HepG2 (cell line): ENCODE data around the gene NINJ2. TPM values are rescaled to one million over a fixed set of nuclear protein-coding genes. Genes with fewer than 3 reads are reported as not detected.
A peak's percentile ranks its signal among the peaks of the same experiment; 100 is the strongest.

Source experiments
- CBFB ChIP-seq: sonication (generic); formaldehyde crosslinking; IDR thresholded peaks from 2 replicates; pipeline ENCODE4 v1.4.0; 2020; ENCODE audit warnings: missing genetic modification reagents
- DMAP1 ChIP-seq: IDR thresholded peaks from 2 replicates; pipeline ENCODE4 v1.6.1; 2016
- FOXC1 ChIP-seq: sonication (generic); formaldehyde crosslinking; IDR thresholded peaks from 2 replicates; pipeline ENCODE4 v1.8.0; 2022; ENCODE audit warnings: mild to moderate bottlenecking, missing genetic modification reagents, borderline replicate concordance
- NFIC ChIP-seq: IDR thresholded peaks from 2 replicates; pipeline ENCODE4 v1.6.1; 2012; ENCODE audit warnings: mild to moderate bottlenecking, low read length, inconsistent platforms
- NFKBIZ ChIP-seq: IDR thresholded peaks from 2 replicates; pipeline ENCODE4 v1.6.1; 2018; ENCODE audit warnings: missing genetic modification reagents, missing compliant biosample characterization
- PAX8 ChIP-seq: sonication (generic); formaldehyde crosslinking; IDR thresholded peaks from 2 replicates; pipeline ENCODE4 v1.8.0; 2022; ENCODE audit warnings: mild to moderate bottlenecking, missing genetic modification reagents, borderline replicate concordance
- SIN3A ChIP-seq: IDR thresholded peaks from 2 replicates; pipeline ENCODE4 v1.6.1; 2011; ENCODE audit warnings: low read depth, mild to moderate bottlenecking, control low read depth, low read length, borderline replicate concordance
- SYNCRIP ChIP-seq: fragments of 200-400 bp; formaldehyde crosslinking; IDR thresholded peaks from 2 replicates; pipeline ENCODE4 v1.6.1; 2018; ENCODE audit warnings: mild to moderate bottlenecking, low read depth, low read length; ENCODE audit not compliant: insufficient read depth
- ZFP36L2 ChIP-seq: sonication (generic); formaldehyde crosslinking; IDR thresholded peaks from 2 replicates; pipeline ENCODE4 v1.4.0; 2020; ENCODE audit warnings: missing genetic modification reagents
- ZFP37 ChIP-seq: sonication (generic); formaldehyde crosslinking; IDR thresholded peaks from 2 replicates; pipeline ENCODE4 v1.4.0; 2020; ENCODE audit warnings: missing genetic modification reagents, borderline replicate concordance
- ZIK1 ChIP-seq: sonication (generic); formaldehyde crosslinking; IDR thresholded peaks from 2 replicates; pipeline ENCODE4 v1.5.0; 2020; ENCODE audit warnings: mild to moderate bottlenecking, low read depth, missing genetic modification reagents, borderline replicate concordance
- ZNF253 ChIP-seq: sonication (generic); formaldehyde crosslinking; IDR thresholded peaks from 2 replicates; pipeline ENCODE4 v1.8.0; 2022; ENCODE audit warnings: mild to moderate bottlenecking, missing genetic modification reagents, borderline replicate concordance
- ZNF530 ChIP-seq: sonication (generic); formaldehyde crosslinking; IDR thresholded peaks from 2 replicates; pipeline ENCODE4 v1.5.0; 2020; ENCODE audit warnings: low read depth, mild to moderate bottlenecking, missing genetic modification reagents
- ZNF816 ChIP-seq: sonication (generic); formaldehyde crosslinking; IDR thresholded peaks from 2 replicates; pipeline ENCODE4 v1.8.0; 2022; ENCODE audit warnings: missing genetic modification reagents, mild to moderate bottlenecking, borderline replicate concordance
- polyA plus RNA-seq, 8 experiments: library from polyadenylated mRNA; depleted of rRNA in 3 of 8; stranded (reverse) in 7 of 8; unstranded in 1 of 8; fragments of >200 nt; fragmentation: Illumina TruSeq in 4 of 8; extraction: Trizol in 4 of 8; gene quantifications; 2 replicates each; pipeline versions ENCODE4 v1.2.1 to v1.2.3, GENCODE V29; 2011 to 2016; ENCODE audit warnings: low read depth in 4 of 8, missing spikeins in 1 of 8, mixed read lengths in 1 of 8; ENCODE audit not compliant: insufficient read depth in 1 of 8
- total RNA-seq, 5 experiments: library from RNA; depleted of rRNA; stranded (reverse); fragments of >200 nt; fragmentation: Illumina TruSeq; extraction: Trizol; gene quantifications; 2 replicates each; pipeline ENCODE4 v1.2.3, GENCODE V29; 2016; ENCODE audit warnings: low read depth in 1 of 5
- TF ChIP-seq, protein P1 (sequence below): sonication (generic); formaldehyde crosslinking; IDR thresholded peaks from 2 replicates; pipeline ENCODE4 v1.4.0; 2020; ENCODE audit warnings: missing genetic modification reagents, mild to moderate bottlenecking, borderline replicate concordance
- TF ChIP-seq, protein P2 (sequence below): sonication (generic); formaldehyde crosslinking; IDR thresholded peaks from 2 replicates; pipeline ENCODE4 v1.5.0; 2020; ENCODE audit warnings: missing genetic modification reagents
- TF ChIP-seq, protein P3 (sequence below): sonication (generic); formaldehyde crosslinking; IDR thresholded peaks from 2 replicates; pipeline ENCODE4 v1.4.0; 2020; ENCODE audit warnings: mild to moderate bottlenecking, low read depth, missing genetic modification reagents
- TF ChIP-seq, protein P4 (sequence below): IDR thresholded peaks from 2 replicates; pipeline ENCODE4 v1.6.1; 2016; ENCODE audit warnings: mild to moderate bottlenecking, missing biosample characterization, missing genetic modification reagents
- TF ChIP-seq, protein P5 (sequence below): IDR thresholded peaks from 2 replicates; pipeline ENCODE4 v1.6.1; 2012; ENCODE audit warnings: low read length, improper control_type of control experiment

The NINJ2 gene
- total and polyA plus RNA-seq, 2 of the 13 experiments (the other 11 are each of a cell fraction or from before 2014, with no cell fraction given) = 0.62 to 3.8 TPM

DNA sequence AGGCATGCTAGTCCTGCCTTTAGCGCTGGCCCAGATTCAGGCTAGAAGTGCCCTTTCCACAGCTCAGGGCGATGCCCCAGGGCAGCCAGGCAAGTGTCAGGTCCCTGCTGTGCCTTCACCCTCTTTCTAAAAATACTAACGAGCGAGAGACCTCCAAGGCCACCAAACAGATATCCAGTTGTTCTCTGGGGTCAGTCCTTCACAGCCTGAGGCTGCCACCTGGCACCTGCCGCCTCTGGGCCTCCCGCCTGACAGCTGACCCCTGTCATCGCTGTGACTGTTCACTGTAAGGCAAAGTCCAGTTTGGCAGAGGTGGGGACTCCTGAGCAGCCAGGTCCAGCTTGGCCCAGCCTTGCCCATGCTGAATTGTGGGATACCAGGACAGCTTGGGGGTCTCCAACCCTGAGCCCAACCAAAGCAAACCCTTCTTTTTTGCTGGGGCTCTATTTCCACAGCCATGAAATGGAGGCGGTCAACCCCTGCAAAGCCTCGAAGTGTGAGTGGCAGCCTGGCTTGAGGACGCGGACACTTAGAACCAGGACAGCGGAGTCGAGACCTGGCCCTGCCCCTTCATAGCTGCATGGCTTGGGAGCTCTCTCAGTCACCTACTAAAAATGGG is 79.9 kb downstream of the NINJ2 start (continued):
- TF ChIP-seq, protein P1, sequence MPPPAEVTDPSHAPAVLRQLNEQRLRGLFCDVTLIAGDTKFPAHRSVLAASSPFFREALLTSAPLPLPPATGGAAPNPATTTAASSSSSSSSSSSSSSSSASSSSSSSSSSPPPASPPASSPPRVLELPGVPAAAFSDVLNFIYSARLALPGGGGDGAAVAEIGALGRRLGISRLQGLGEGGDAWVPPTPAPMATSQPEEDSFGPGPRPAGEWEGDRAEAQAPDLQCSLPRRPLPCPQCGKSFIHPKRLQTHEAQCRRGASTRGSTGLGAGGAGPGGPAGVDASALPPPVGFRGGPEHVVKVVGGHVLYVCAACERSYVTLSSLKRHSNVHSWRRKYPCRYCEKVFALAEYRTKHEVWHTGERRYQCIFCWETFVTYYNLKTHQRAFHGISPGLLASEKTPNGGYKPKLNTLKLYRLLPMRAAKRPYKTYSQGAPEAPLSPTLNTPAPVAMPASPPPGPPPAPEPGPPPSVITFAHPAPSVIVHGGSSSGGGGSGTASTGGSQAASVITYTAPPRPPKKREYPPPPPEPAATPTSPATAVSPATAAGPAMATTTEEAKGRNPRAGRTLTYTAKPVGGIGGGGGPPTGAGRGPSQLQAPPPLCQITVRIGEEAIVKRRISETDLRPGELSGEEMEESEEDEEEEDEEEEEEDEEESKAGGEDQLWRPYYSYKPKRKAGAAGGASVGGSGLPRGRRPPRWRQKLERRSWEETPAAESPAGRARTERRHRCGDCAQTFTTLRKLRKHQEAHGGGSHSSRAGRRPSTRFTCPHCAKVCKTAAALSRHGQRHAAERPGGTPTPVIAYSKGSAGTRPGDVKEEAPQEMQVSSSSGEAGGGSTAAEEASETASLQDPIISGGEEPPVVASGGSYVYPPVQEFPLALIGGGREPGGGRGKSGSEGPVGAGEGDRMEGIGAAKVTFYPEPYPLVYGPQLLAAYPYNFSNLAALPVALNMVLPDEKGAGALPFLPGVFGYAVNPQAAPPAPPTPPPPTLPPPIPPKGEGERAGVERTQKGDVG (CRISPR knock-in tag) = peak; percentile 77; the same call in 1 of the 2 replicates
- TF ChIP-seq PAX8 (no peak), SIN3A (peak; percentile 83; the same call in 1 of the 2 replicates), DMAP1 (CRISPR knock-in tag) (no peak), ZNF253 (CRISPR knock-in tag) (no peak), FOXC1 (CRISPR knock-in tag) (no peak), SYNCRIP (no peak), ZIK1 (peak; percentile 69; the same call in 1 of the 2 replicates), NFKBIZ (CRISPR knock-in tag) (no peak; the same call in 1 of the 2 replicates), ZNF530 (CRISPR knock-in tag) (no peak), ZFP37 (CRISPR knock-in tag) (no peak), ZFP36L2 (CRISPR knock-in tag) (no peak), CBFB (CRISPR knock-in tag) (no peak; the same call in 1 of the 2 replicates), NFIC (no peak), ZNF816 (CRISPR knock-in tag) (no peak)
- TF ChIP-seq, protein P2, sequence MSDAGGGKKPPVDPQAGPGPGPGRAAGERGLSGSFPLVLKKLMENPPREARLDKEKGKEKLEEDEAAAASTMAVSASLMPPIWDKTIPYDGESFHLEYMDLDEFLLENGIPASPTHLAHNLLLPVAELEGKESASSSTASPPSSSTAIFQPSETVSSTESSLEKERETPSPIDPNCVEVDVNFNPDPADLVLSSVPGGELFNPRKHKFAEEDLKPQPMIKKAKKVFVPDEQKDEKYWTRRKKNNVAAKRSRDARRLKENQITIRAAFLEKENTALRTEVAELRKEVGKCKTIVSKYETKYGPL (CRISPR knock-in tag) = no peak
- TF ChIP-seq, protein P3, sequence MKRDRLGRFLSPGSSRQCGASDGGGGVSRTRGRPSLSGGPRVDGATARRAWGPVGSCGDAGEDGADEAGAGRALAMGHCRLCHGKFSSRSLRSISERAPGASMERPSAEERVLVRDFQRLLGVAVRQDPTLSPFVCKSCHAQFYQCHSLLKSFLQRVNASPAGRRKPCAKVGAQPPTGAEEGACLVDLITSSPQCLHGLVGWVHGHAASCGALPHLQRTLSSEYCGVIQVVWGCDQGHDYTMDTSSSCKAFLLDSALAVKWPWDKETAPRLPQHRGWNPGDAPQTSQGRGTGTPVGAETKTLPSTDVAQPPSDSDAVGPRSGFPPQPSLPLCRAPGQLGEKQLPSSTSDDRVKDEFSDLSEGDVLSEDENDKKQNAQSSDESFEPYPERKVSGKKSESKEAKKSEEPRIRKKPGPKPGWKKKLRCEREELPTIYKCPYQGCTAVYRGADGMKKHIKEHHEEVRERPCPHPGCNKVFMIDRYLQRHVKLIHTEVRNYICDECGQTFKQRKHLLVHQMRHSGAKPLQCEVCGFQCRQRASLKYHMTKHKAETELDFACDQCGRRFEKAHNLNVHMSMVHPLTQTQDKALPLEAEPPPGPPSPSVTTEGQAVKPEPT (CRISPR knock-in tag) = 0 out of 2 replicates have a peak, but pooled peaks have one; percentile 72
- TF ChIP-seq, protein P4, sequence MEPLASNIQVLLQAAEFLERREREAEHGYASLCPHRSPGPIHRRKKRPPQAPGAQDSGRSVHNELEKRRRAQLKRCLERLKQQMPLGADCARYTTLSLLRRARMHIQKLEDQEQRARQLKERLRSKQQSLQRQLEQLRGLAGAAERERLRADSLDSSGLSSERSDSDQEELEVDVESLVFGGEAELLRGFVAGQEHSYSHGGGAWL (CRISPR knock-in tag) = no peak
- TF ChIP-seq, protein P5, sequence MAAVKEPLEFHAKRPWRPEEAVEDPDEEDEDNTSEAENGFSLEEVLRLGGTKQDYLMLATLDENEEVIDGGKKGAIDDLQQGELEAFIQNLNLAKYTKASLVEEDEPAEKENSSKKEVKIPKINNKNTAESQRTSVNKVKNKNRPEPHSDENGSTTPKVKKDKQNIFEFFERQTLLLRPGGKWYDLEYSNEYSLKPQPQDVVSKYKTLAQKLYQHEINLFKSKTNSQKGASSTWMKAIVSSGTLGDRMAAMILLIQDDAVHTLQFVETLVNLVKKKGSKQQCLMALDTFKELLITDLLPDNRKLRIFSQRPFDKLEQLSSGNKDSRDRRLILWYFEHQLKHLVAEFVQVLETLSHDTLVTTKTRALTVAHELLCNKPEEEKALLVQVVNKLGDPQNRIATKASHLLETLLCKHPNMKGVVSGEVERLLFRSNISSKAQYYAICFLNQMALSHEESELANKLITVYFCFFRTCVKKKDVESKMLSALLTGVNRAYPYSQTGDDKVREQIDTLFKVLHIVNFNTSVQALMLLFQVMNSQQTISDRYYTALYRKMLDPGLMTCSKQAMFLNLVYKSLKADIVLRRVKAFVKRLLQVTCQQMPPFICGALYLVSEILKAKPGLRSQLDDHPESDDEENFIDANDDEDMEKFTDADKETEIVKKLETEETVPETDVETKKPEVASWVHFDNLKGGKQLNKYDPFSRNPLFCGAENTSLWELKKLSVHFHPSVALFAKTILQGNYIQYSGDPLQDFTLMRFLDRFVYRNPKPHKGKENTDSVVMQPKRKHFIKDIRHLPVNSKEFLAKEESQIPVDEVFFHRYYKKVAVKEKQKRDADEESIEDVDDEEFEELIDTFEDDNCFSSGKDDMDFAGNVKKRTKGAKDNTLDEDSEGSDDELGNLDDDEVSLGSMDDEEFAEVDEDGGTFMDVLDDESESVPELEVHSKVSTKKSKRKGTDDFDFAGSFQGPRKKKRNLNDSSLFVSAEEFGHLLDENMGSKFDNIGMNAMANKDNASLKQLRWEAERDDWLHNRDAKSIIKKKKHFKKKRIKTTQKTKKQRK = no peak
